GM18517 (cell line): ENCODE data around the gene SLC39A1.

Experiments
- ATAC-seq: cut with Tn5 transposase; IDR thresholded peaks from one replicate; pipeline ENCODE4 v1.9.1; 2021; ENCODE audit warnings: mild to moderate bottlenecking, moderate library complexity; ENCODE audit not compliant: unreplicated experiment

SLC39A1 gene

GRCh38 chr1:153953859-153954365 is 9.4 kb downstream of the SLC39A1 start:
- no peak for ATAC-seq

GRCh38 chr1:153951801-153952200 is 11.5 kb downstream of the SLC39A1 start:
- ATAC-seq = no peak

- no peak for ATAC-seq
Measured at GRCh38 chr1:153951183-153951582, 12.2 kb downstream of the SLC39A1 start.

- peak; percentile 43 for ATAC-seq
Measured at GRCh38 chr1:153946622-153947241, 16.6 kb downstream of the SLC39A1 start, which contains the start of gene DENND4B. DENND4B (minus strand) TSS chr1:153946718; CDS start chr1:153944374, 2,344 bp downstream.

- peak; percentile 82 for ATAC-seq
Measured at GRCh38 chr1:153945795-153946621, 17.3 kb downstream of the SLC39A1 start.

GRCh38 chr1:153945131-153945794 is 18.1 kb downstream of the SLC39A1 start:
- ATAC-seq = no peak

- ATAC-seq = no peak
Measured at GRCh38 chr1:153944827-153945117, 18.6 kb downstream of the SLC39A1 start.

DNA sequence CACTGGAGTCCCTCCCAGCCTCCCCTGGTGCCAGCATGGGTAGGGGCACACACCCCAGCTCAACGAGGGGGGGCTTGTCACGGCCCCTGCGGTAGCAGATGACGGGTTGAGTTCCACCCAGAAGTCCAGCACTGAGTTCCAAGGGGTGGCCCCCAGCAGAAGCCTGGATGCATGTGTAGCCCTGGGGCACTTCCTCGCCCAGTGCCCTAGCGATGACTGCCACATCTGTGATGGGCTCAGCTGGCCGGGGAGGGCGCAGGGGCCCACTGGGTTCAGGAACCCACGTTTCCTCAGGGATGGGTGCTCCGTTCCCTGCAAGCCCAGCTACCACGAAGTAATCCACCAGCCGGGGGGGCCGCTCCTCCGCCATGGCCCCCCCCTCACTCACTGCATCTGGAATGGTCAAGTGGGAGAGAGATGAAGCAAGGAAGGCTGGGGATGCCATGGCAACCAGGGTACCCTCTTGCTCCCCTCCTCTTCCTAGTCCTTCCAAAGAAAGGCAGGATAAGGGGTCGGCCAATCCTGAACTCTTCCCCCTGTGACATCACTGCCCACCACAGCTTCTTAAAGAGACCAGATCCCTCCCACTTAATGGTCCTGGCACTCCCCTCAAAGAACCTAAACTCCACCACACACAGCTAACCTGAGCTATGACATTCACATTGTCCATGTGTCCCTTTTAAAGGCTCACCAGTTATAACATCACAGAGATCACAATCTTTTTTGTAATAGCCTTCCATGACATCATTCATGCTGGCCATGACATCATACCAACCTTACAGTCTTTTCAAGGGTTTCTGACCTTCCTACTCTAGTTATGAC is 19.1 kb downstream of the SLC39A1 start:
- no peak for ATAC-seq

DNA sequence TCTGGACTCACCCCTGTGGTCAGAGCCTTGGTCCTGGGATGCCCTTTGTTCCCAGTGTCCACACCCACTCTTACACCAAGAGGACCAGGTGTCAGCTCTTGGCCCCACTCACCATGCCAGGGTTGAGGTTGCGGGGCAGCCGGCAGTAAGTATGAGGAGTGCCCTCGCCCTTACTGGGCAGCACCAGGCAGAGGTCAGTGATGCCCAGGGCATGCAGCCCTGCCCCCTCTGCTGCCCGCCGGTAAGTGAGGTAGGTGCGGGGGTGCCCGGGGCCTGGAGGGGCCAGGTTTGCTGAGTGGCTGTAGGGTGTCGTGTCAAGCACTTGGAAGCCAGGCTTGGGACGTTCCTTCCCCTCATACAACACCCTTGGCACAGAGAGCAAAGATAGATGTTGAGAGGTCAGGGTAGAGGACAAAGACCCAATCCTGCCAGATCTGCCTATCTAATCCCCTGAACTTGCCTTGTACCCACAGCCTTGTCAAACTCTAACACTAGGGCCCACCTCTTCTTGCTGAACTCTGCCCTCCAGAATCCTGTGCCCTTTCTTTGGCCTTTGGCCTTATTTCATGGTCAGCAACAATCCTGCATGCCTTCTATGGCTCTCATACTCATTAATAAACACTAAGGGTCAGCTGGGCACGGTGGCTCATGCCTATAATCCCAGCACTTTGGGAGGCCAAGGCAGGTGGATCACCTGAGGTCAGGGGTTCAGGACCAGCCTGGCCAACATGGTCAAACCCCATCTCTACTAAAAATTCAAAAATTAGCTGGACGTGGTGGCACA is 20.4 kb downstream of the SLC39A1 start:
- ATAC-seq = no peak

DNA sequence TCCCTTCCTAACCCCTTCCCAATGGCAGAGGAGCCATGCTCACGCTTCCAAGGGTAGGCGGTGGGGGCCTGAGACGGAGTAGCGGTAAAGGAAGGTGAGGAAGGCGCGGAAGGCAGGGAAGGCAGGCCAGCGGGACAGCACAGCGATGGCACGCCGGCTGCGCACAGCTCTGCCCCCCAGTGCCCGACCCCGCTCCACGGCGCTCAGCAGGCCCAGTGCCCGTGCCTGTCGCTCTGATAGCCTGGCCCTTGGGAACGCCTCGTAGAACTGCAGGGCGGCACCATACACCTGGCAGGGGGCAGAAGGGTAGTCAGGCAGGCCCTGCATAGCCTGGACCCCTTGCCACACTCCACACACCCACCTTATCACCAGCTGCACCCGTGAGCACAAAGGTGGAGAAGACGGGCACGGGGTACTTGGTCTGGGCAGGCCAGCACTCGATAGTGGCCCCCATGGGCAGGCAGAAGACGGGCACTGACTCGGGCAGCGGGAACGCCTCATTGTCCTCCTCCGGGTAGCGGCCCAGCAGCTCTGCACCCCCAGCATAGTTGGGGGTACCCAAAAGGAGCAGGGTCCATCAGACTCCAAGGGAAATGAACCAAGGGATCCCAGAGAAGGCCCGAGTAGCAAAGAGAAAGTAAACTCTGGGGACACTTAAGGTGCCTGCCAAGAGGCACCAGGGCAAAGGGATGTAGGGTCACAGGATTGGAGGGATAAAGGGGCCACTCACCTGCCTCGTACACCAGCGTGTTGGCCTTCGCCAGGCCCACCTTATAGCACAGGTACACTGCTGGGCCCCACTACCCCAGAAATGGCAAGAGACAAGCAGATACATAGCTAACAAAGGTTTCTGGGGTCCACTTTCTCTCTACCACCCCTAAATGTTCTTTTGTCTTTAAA is 21.3 kb downstream of the SLC39A1 start:
- no peak for ATAC-seq

- no peak for ATAC-seq
Measured at GRCh38 chr1:153940756-153941155, 22.6 kb downstream of the SLC39A1 start.

- no peak for ATAC-seq
Measured at GRCh38 chr1:153939476-153939875, 23.9 kb downstream of the SLC39A1 start.

DNA sequence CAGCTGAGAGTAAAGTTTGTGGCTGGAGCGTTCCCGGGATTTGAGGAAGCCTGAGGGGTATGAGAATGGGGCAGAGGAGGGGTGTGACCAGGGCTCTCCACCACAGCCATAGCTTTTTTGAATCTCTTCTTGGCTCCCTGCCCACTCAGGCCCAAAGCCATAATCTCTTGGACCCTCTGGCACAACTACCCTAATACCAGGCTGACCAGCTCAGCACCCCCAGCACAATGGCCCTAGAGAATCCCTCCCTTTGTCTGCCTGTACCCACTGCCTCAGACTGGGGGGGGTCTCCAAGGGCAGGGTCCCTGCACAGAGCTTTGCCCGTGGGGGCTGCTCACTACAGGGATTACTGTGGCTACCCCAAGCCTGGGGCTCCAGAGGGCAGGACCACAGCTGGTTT is 24.3 kb downstream of the SLC39A1 start:
- ATAC-seq = no peak

- ATAC-seq = no peak
Measured at GRCh38 chr1:153937331-153937730, 26.0 kb downstream of the SLC39A1 start.

DNA sequence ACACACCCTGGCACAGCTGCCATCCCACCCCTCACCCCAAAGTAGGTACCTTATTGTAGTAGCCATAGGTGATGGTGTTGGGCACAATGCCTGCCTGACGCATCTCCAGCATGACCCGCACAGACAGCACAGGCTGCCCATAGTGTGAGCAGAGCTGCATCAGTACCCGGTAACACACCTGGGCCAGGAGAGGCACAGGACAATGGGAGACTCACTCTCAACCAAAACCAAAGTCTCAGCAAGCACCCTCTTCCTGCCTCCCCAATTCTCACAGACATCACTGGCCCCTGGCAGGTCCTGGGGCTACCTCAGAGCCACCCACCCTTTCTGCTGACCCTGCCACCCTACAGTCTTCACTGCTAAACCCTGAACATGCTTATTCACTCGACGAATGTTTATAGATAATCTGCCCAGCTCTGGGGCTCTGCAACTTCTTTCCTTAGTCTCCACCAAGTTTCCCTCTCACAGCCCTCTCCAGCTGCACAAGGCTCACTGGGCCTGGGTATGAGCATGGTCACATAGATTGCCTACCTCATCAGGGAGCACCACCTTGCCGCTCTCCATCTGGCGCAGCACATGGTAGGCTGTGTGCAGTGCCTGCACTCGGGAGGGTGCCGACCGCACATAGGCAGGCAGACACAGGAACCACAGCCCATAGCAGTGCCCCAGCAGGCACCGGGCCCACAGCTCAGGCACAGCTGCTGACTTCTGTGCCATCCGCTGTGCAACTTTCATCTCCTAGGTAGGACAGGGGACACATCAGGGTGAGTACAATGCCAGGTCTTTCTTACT is 27.1 kb downstream of the SLC39A1 start:
- no peak for ATAC-seq

DNA sequence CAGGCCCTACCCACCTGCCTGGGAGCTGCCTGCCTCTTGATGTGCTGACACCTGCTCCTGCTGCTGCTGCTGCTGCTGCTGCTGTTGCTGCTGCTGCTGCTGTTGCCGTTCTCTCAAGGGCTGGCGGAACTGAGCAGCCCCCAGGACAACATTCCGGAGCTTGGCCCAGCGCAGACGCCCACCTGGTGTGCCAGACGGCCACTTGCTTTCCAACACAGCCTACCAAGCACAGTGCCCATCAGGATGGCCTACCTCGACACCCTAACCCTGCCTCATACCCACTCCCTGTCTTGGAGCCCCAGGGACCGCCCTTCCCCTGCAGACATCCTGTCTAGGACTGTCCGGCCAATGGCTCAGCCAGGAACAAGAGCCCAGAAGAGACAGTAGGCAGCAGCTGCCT is 28.6 kb downstream of the SLC39A1 start:
- no peak for ATAC-seq

GRCh38 chr1:153933955-153934354 is 29.4 kb downstream of the SLC39A1 start:
- no peak for ATAC-seq

DNA sequence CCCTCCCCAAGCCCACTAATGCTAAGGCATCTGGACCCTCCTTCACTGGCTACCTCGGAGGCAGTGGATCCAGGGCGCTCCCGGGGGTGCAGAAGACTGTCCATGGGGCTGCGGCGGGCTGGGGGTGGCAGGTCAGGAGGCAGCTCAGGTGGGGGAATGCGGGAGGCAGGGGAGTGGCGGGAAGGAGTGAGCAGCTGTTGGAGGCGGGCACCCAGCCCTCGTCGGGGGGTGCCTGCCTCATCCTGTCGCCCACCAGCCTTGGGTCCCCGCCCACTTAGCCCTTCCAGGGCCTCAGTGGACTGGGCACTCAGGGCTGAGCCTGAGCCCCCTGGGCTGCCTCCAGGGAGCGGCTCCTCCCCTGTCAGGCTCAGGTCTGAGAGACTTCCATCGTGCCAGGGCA is 29.9 kb downstream of the SLC39A1 start:
- no peak for ATAC-seq
